K562 (cell line): ENCODE measurements around the gene DLK1. TPM values are rescaled to one million over a fixed set of nuclear protein-coding genes. Genes with fewer than 3 reads are reported as not detected.

Experiments
- ATAC-seq: fragments of 200-7000 bp; cut with Tn5 transposase; 3 replicates; pipeline ENCODE4 v1.9.1; 2020; ENCODE audit warnings: moderate library complexity
- BruUV-seq: library from RNA; stranded (reverse); fragments of 400-500 nt; replicated peaks from 2 replicates; lab custom pipeline; 2021; lab: Mats Ljungman, UMichigan
- CTCF ChIA-PET: fragments of 300-600 bp; formaldehyde crosslinking; extraction: SDS; loops from one replicate; lab custom pipeline; 2021; ENCODE audit warnings: low intra/inter-chr PET ratio; lab: Yijun Ruan, JAX
- POLR2A ChIA-PET: fragments of 300-600, 350-650 bp; sonication (Branson Sonifier 250); formaldehyde crosslinking; extraction: SDS; loops from one replicate; lab custom pipeline; 2021; ENCODE audit warnings: antibody characterized with exemption, inconsistent platforms; lab: Yijun Ruan, JAX
- DNase-seq, 4 experiments: peaks; one replicate each; pipeline versions ENCODE4 v3.0.0 to v3.0.0-alpha.2; 2011 to 2018; ENCODE audit warnings: low spot score in 3 of 4, mixed read lengths in 3 of 4; ENCODE audit errors: extremely low read depth in 1 of 4
- FAIRE-seq: peaks from 2 replicates; lab custom pipeline; 2011; peaks lifted over from hg19 to GRCh38; lab: Jason Lieb, UNC
- H2AFZ ChIP-seq: 2 replicates; pipeline ENCODE4 v1.6.0; 2011; ENCODE audit warnings: low read depth, low read length, control low read depth, inconsistent platforms
- H3K27ac ChIP-seq: fragments of 200-600 bp; 3 replicates; pipeline ENCODE4 v1.8.0; 2011; ENCODE audit warnings: low read depth, mild to moderate bottlenecking, control low read depth, inconsistent platforms, low read length, moderate library complexity, mixed read lengths; ENCODE audit errors: extremely low read depth
- H3K27me3 ChIP-seq, 2 experiments: fragments of 300-600 bp in 1 of 2; 2 replicates in 1 of 2; 3 replicates in 1 of 2; pipeline versions ENCODE4 v1.6.0 to v1.8.0; 2011; ENCODE audit warnings: inconsistent platforms in 2 of 2, low read length in 2 of 2, mild to moderate bottlenecking in 1 of 2, mixed read lengths in 1 of 2, moderate library complexity in 1 of 2; ENCODE audit not compliant: control insufficient read depth in 2 of 2, insufficient read depth in 2 of 2
- H3K36me3 ChIP-seq: fragments of 300-600 bp; 3 replicates; pipeline ENCODE4 v1.8.0; 2011; ENCODE audit warnings: mild to moderate bottlenecking, low read length, inconsistent platforms; ENCODE audit not compliant: control insufficient read depth, insufficient read depth
- H3K4me1 ChIP-seq, 2 experiments: fragments of 200-600 bp in 1 of 2; replicated peaks in 1 of 2; 2 replicates in 1 of 2; 3 replicates in 1 of 2; pipeline versions ENCODE4 v1.5.1 to v1.8.0; 2011; ENCODE audit warnings: inconsistent platforms in 2 of 2, low read length in 2 of 2, mild to moderate bottlenecking in 1 of 2, mixed read lengths in 1 of 2, moderate library complexity in 1 of 2; ENCODE audit not compliant: control insufficient read depth in 2 of 2, insufficient read depth in 2 of 2
- H3K4me2 ChIP-seq: 2 replicates; pipeline ENCODE4 v1.6.1; 2011; ENCODE audit warnings: low read length, control low read depth, inconsistent platforms, mixed read lengths; ENCODE audit not compliant: insufficient read depth
- H3K4me3 ChIP-seq: fragments of 200-600 bp; sonication (generic), shearing (Covaris generic); 2 replicates; pipeline ENCODE4 v1.5.1; 2016; ENCODE audit warnings: control low read depth, inconsistent platforms
- H3K79me2 ChIP-seq: fragments of 200-600 bp; 3 replicates; pipeline ENCODE4 v1.8.0; 2011; ENCODE audit warnings: low read length, inconsistent platforms; ENCODE audit not compliant: control insufficient read depth, insufficient read depth
- H3K9ac ChIP-seq, 2 experiments: 2 replicates each; pipeline versions ENCODE4 v1.6.0 to v1.6.1; 2011; ENCODE audit warnings: low read depth in 2 of 2, low read length in 2 of 2, control low read depth in 1 of 2, inconsistent platforms in 1 of 2, mild to moderate bottlenecking in 1 of 2, mixed read lengths in 1 of 2; ENCODE audit not compliant: insufficient read depth in 1 of 2
- H3K9me1 ChIP-seq: one replicate; pipeline ENCODE4 v1.6.0; 2011; ENCODE audit warnings: inconsistent platforms, mild to moderate bottlenecking, low read length, moderate library complexity; ENCODE audit not compliant: control insufficient read depth, insufficient read depth
- H3K9me3 ChIP-seq: replicated peaks from 2 replicates; pipeline ENCODE4 v1.5.1; 2011; ENCODE audit warnings: low read depth, low read length, inconsistent platforms; ENCODE audit not compliant: control insufficient read depth, insufficient read depth
- H4K20me1 ChIP-seq: replicated peaks from 2 replicates; pipeline ENCODE4 v1.6.1; 2011; ENCODE audit warnings: low read length, inconsistent platforms, mixed read lengths; ENCODE audit not compliant: control insufficient read depth, insufficient read depth
- KLF16 ChIP-seq: IDR thresholded peaks from 2 replicates; pipeline ENCODE4 v1.6.1; 2016; ENCODE audit warnings: antibody characterized with exemption
- SLC30A9 ChIP-seq: fragments of 250-450 bp; sonication (Bioruptor Pico); IDR thresholded peaks from 2 replicates; pipeline ENCODE4 v1.8.0; 2022; ENCODE audit warnings: mild to moderate bottlenecking, moderate library complexity
- SREBF1 ChIP-seq: fragments of 150-350 bp; IDR thresholded peaks from 2 replicates; pipeline ENCODE4 v1.6.1; 2014; ENCODE audit warnings: antibody characterized with exemption, low read depth, low read length, borderline replicate concordance
- ZNF143 ChIP-seq: sonication (generic); formaldehyde crosslinking; IDR thresholded peaks from 2 replicates; pipeline ENCODE4 v1.9.0; 2022; ENCODE audit warnings: mild to moderate bottlenecking, missing genetic modification reagents
- ZNF23 ChIP-seq: fragments of 250-450 bp; sonication (Bioruptor Pico); IDR thresholded peaks from 2 replicates; pipeline ENCODE4 v1.4.0; 2020; ENCODE audit warnings: mild to moderate bottlenecking
- ZNF699 ChIP-seq: fragments of 250-450 bp; sonication (Bioruptor Pico); IDR thresholded peaks from 2 replicates; pipeline ENCODE4 v1.8.0; 2021; ENCODE audit warnings: mild to moderate bottlenecking, moderate library complexity; ENCODE audit not compliant: insufficient replicate concordance
- WGBS: fragments of 100-300 bp; shearing (Covaris generic); methylation state at CpG from one replicate; pipeline ENCODE4 v1.1.6; 2016; ENCODE audit warnings: low coverage, mixed read lengths; ENCODE audit not compliant: insufficient coverage; ENCODE audit errors: missing lambda C conversion rate; 5-methylcytosine and 5-hydroxymethylcytosine counted together
- in situ Hi-C: fragments of 300-500 bp; cut with MboI; formaldehyde crosslinking; loops from 4 replicates; pipeline ENCODE4 v1.15.0; 2018; ENCODE audit warnings: inconsistent platforms, mixed read lengths
- intact Hi-C: fragments of 100-400 bp; cut with micrococcal nuclease; formaldehyde crosslinking; loops from 2 replicates; pipeline ENCODE4 v1.14.2; 2022
- polyA plus RNA-seq, 8 experiments: library from polyadenylated mRNA; depleted of rRNA in 4 of 8; stranded (reverse) in 5 of 8; unstranded in 3 of 8; fragments of >200 nt; fragmentation: Nextera tagmentation in 2 of 8; fragmentation: Illumina TruSeq in 1 of 8; extraction: Ambion mirVana in 2 of 8; extraction: Trizol in 1 of 8; gene quantifications; 2 replicates each; pipeline versions ENCODE4 v1.2.1 to v1.2.3, GENCODE V29; 2011 to 2014; ENCODE audit warnings: inconsistent platforms in 1 of 8, missing spikeins in 1 of 8
- total RNA-seq, 7 experiments: library from RNA; depleted of rRNA in 6 of 7; stranded (reverse); fragments of >200 nt in 6 of 7; fragmentation: Illumina TruSeq in 2 of 7; extraction: Trizol in 2 of 7; gene quantifications; 2 replicates each; pipeline versions ENCODE4 v1.2.1 to v1.2.3, GENCODE V29; 2011 to 2021; ENCODE audit warnings: low replicate concordance in 1 of 7
- TF ChIP-seq, protein P1 (sequence below), 2 experiments: fragments of 200-800 bp in 1 of 2; sonication (Bioruptor generic) in 1 of 2; sonication (generic) in 1 of 2; formaldehyde crosslinking in 1 of 2; IDR thresholded peaks in 1 of 2; conservative IDR thresholded peaks in 1 of 2; 2 replicates each; pipeline versions ENCODE4 v1.5.0 to v1.6.1; 2016 to 2020; ENCODE audit warnings: missing compliant biosample characterization in 1 of 2, missing genetic modification characterization in 1 of 2, missing genetic modification reagents in 1 of 2

The DLK1 gene
- total and polyA plus RNA-seq, 9 of the 15 experiments (the other 6 are each of a cell fraction or from before 2014, with no cell fraction given), result 4.4 to 97.2 (median 15.3) TPM

GRCh38 chr14:100733152-100733850, 6.6 kb downstream of the DLK1 start:
- Histone ChIP-seq H3K27me3 (no peaks in the 10 kb centered on the region), H3K4me1 (peaks cover 5 to 26% of the 10 kb centered on the region in 2 experiments; a peak in 3 of 5 replicates), H3K9me3 (no peaks in the 10 kb centered on the region), H3K9ac (no peak overlapping the region), H4K20me1 (no peaks in the 10 kb centered on the region), H3K79me2 (no peaks in the 10 kb centered on the region; the same call in 2 of the 3 replicates), H3K27ac (no peak overlapping the region), H2AFZ (no peak overlapping the region), H3K9me1 (no peaks in the 10 kb centered on the region), H3K4me3 (no peak overlapping the region), H3K4me2 (no peak overlapping the region), H3K36me3 (no peaks in the 10 kb centered on the region)
- BruUV-seq, result no TSS peak
- no peak for DNase-seq
- 65% methylated on average over 16 of the region's 19 CpGs for WGBS
- ChIA-PET POLR2A (no interaction called here), CTCF (no interaction called here)
- in situ Hi-C loops (loop anchor here (5.0 kb wide), 1 partner anchor 66 kb away; no protein-coding TSS in a partner anchor), intact Hi-C loops (no loop called here)
- TF ChIP-seq, protein P1, sequence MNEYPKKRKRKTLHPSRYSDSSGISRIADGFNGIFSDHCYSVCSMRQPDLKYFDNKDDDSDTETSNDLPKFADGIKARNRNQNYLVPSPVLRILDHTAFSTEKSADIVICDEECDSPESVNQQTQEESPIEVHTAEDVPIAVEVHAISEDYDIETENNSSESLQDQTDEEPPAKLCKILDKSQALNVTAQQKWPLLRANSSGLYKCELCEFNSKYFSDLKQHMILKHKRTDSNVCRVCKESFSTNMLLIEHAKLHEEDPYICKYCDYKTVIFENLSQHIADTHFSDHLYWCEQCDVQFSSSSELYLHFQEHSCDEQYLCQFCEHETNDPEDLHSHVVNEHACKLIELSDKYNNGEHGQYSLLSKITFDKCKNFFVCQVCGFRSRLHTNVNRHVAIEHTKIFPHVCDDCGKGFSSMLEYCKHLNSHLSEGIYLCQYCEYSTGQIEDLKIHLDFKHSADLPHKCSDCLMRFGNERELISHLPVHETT (CRISPR knock-in tag; conservative IDR thresholded peaks at IDR 0.05 in 1 of 2, IDR thresholded peaks at IDR 0.05 in 1 of 2), result no peak
- TF ChIP-seq KLF16, result no peak
- TF ChIP-seq SLC30A9 (CRISPR knock-in tag), result no peak
- TF ChIP-seq ZNF23, result no peak
- no peak for TF ChIP-seq SREBF1
- TF ChIP-seq ZNF699 (CRISPR knock-in tag), result no peak
- no peak for TF ChIP-seq ZNF143 (CRISPR knock-in tag)
- no peak for ATAC-seq
- FAIRE-seq, result no peak
